ENCODE data around the gene R3HCC1L.

GRCh38 chr10:98172073-98172472, 37.6 kb downstream of the R3HCC1L start:
- TF ChIP-seq, protein P1, sequence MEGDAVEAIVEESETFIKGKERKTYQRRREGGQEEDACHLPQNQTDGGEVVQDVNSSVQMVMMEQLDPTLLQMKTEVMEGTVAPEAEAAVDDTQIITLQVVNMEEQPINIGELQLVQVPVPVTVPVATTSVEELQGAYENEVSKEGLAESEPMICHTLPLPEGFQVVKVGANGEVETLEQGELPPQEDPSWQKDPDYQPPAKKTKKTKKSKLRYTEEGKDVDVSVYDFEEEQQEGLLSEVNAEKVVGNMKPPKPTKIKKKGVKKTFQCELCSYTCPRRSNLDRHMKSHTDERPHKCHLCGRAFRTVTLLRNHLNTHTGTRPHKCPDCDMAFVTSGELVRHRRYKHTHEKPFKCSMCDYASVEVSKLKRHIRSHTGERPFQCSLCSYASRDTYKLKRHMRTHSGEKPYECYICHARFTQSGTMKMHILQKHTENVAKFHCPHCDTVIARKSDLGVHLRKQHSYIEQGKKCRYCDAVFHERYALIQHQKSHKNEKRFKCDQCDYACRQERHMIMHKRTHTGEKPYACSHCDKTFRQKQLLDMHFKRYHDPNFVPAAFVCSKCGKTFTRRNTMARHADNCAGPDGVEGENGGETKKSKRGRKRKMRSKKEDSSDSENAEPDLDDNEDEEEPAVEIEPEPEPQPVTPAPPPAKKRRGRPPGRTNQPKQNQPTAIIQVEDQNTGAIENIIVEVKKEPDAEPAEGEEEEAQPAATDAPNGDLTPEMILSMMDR (IDR thresholded peaks at IDR 0.05; ENCODE audit: low read length) = no peak
- TF ChIP-seq EZH2 (optimal IDR thresholded peaks at IDR 0.05; ENCODE audit: low read depth, low read length) = no peak
